ENCODE measurements around the gene ITPR1.

The ITPR1 gene

GRCh38 chr3:4813909-4814304, 320.8 kb downstream of the ITPR1 start:
- TF ChIP-seq, protein P1, sequence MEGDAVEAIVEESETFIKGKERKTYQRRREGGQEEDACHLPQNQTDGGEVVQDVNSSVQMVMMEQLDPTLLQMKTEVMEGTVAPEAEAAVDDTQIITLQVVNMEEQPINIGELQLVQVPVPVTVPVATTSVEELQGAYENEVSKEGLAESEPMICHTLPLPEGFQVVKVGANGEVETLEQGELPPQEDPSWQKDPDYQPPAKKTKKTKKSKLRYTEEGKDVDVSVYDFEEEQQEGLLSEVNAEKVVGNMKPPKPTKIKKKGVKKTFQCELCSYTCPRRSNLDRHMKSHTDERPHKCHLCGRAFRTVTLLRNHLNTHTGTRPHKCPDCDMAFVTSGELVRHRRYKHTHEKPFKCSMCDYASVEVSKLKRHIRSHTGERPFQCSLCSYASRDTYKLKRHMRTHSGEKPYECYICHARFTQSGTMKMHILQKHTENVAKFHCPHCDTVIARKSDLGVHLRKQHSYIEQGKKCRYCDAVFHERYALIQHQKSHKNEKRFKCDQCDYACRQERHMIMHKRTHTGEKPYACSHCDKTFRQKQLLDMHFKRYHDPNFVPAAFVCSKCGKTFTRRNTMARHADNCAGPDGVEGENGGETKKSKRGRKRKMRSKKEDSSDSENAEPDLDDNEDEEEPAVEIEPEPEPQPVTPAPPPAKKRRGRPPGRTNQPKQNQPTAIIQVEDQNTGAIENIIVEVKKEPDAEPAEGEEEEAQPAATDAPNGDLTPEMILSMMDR (conservative IDR thresholded peaks at IDR 0.05; ENCODE audit: low read depth) = no peak
- ChIA-PET CTCF (no interaction called here), POLR2A (ENCODE audit: low non-redundant PET) (no interaction called here)
- no peak for DNase-seq (ENCODE audit: low spot score)
- no peak overlapping the region for H3K27ac ChIP-seq

- no peak overlapping the region for H3K27ac ChIP-seq
- TF ChIP-seq, protein P1 (conservative IDR thresholded peaks at IDR 0.05; ENCODE audit: low read depth) = no peak
- DNase-seq (ENCODE audit: low spot score) = no peak
- POLR2A ChIA-PET (ENCODE audit: low non-redundant PET) = no interaction called here
- CTCF ChIA-PET = no interaction called here
These were observed 321.3 kb downstream of the ITPR1 start for GRCh38 chr3:4814305-4814903.

- DNase-seq (ENCODE audit: low spot score) = no peak
- CTCF ChIA-PET = no interaction called here
- H3K27ac ChIP-seq = no peak overlapping the region
- POLR2A ChIA-PET (ENCODE audit: low non-redundant PET) = no interaction called here
- TF ChIP-seq, protein P1 (conservative IDR thresholded peaks at IDR 0.05; ENCODE audit: low read depth) = no peak
These were observed 321.9 kb downstream of the ITPR1 start for GRCh38 chr3:4814904-4815574.

DNA sequence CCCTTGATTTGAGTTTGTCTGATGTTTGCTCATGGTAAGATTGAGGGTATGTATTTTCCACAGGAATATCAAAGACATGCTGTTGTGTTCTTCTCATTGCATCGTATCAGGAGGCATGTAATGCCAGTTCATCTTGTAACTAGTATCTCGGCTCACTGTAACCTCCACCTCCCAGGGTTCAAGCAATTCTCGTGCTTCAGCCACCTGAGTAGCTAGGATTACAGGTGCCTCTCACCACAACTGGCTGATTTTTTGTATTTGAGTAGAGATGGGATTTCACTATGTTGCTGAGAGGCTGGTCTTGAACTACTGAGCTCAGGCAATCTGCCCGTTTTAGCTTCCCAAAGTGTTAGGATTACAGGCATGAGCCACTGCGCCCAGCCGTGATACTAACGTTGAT, 323.2 kb downstream of the ITPR1 start:
- TF ChIP-seq, protein P1 (conservative IDR thresholded peaks at IDR 0.05; ENCODE audit: low read depth) = no peak
- no peak overlapping the region for H3K27ac ChIP-seq
- CTCF ChIA-PET = interaction anchor here (0.5 to 0.6 kb wide), 2 partner anchors 70 to 307 kb away, joined by 3 read pairs; no protein-coding TSS in a partner anchor

DNA sequence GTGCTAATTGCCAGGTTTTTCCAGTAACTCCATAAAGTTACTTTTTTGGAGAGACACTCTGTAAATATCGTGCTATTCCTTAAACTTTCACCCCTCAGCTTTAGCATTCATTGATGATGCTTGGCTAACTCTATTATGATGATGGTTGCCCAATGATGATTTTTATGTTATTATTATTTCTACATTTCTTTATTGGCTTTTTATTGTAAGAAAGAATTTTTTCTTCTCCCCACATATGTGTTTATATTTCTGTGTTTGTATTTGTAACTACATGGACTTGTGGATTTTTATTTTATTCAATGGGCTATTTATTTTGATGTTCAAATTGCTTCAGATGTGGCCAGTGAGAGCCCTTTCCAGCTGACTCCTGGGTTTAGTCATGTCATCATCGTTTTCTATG, 323.6 kb downstream of the ITPR1 start:
- POLR2A ChIA-PET (ENCODE audit: low non-redundant PET) = no interaction called here
- TF ChIP-seq, protein P1 (conservative IDR thresholded peaks at IDR 0.05; ENCODE audit: low read depth) = no peak
- no peak for DNase-seq (ENCODE audit: low spot score)
- H3K27ac ChIP-seq = no peak overlapping the region
- CTCF ChIA-PET = interaction anchor here (0.5 to 0.6 kb wide), 2 partner anchors 70 to 307 kb away, joined by 3 read pairs; no protein-coding TSS in a partner anchor

More for the DNA sequence above, 323.2 kb downstream of the ITPR1 start:
- DNase-seq (ENCODE audit: low spot score) = no peak
- POLR2A ChIA-PET (ENCODE audit: low non-redundant PET) = no interaction called here

- ChIA-PET POLR2A (ENCODE audit: low non-redundant PET) (no interaction called here), CTCF (no interaction called here)
- TF ChIP-seq, protein P1 (conservative IDR thresholded peaks at IDR 0.05; ENCODE audit: low read depth) = no peak
- no peak overlapping the region for H3K27ac ChIP-seq
- no peak for DNase-seq (ENCODE audit: low spot score)
These were observed 324.0 kb downstream of the ITPR1 start for GRCh38 chr3:4817128-4817527.
